ENCODE measurements around the gene GRK7. TPM values are rescaled to one million over a fixed set of nuclear protein-coding genes. Genes with fewer than 3 reads are reported as not detected.
"Not testable (repeated sequence)": the region's sequence is repeated elsewhere in the genome, so short reads cannot be mapped to it uniquely, and the experiment has no call there.

Gene GRK7
- total RNA-seq, 1 donor from 2014 or later = 0.98 TPM

GRCh38 chr3:141784531-141784930 is 21.3 kb downstream of the GRK7 start:
- Histone ChIP-seq H3K9me3 (no peaks in the 10 kb centered on the region), H3K4me1 (no peaks in the 10 kb centered on the region), H3K36me3 (no peaks in the 10 kb centered on the region), H3K4me3 (no peak overlapping the region), H3K27ac (no peak overlapping the region), H3K27me3 (no peaks in the 10 kb centered on the region)
- intact Hi-C loops (cut with DNase I) = no loop called here
- TF ChIP-seq POLR2AphosphoS5 (IDR thresholded peaks at IDR 0.05; ENCODE audit: insufficient read depth in 1 of 2, low read depth in 1 of 2) = no peak
- no peak for TF ChIP-seq CTCF (IDR thresholded peaks at IDR 0.05)
- TF ChIP-seq POLR2A (IDR thresholded peaks at IDR 0.05) = no peak
- no peak for DNase-seq (ENCODE audit: extremely low spot score in 2 of 2)

GRCh38 chr3:141788149-141788548 is 24.9 kb downstream of the GRK7 start:
- H3K36me3 ChIP-seq = no peaks in the 10 kb centered on the region
- TF ChIP-seq CTCF (IDR thresholded peaks at IDR 0.05) (no peak), POLR2A (IDR thresholded peaks at IDR 0.05) (no peak), POLR2AphosphoS5 (IDR thresholded peaks at IDR 0.05; ENCODE audit: insufficient read depth in 1 of 2, low read depth in 1 of 2) (no peak)
- no peak overlapping the region for H3K27ac ChIP-seq
- no peaks in the 10 kb centered on the region for H3K9me3 ChIP-seq
- H3K4me1 ChIP-seq = no peaks in the 10 kb centered on the region
- no peaks in the 10 kb centered on the region for H3K27me3 ChIP-seq
- intact Hi-C loops (cut with DNase I) = no loop called here
- H3K4me3 ChIP-seq = no peak overlapping the region
- DNase-seq (ENCODE audit: extremely low spot score in 2 of 2) = no peak

- not testable (repeated sequence) for H3K27me3 ChIP-seq
Measured at GRCh38 chr3:141788750-141789149, 25.5 kb downstream of the GRK7 start.

GRCh38 chr3:141789281-141789680 is 26.1 kb downstream of the GRK7 start:
- H3K4me1 ChIP-seq = no peaks in the 10 kb centered on the region
- no peak for DNase-seq (ENCODE audit: extremely low spot score in 2 of 2)
- no peaks in the 10 kb centered on the region for H3K9me3 ChIP-seq
- no peak overlapping the region for H3K27ac ChIP-seq
- no peak for TF ChIP-seq POLR2A (IDR thresholded peaks at IDR 0.05)
- TF ChIP-seq POLR2AphosphoS5 (IDR thresholded peaks at IDR 0.05; ENCODE audit: insufficient read depth in 1 of 2, low read depth in 1 of 2) = no peak
- TF ChIP-seq CTCF (IDR thresholded peaks at IDR 0.05) = no peak
- intact Hi-C loops (cut with DNase I) = no loop called here
- H3K27me3 ChIP-seq = no peaks in the 10 kb centered on the region
- H3K4me3 ChIP-seq = no peak overlapping the region
- H3K36me3 ChIP-seq = no peaks in the 10 kb centered on the region

More at GRCh38 chr3:141788750-141789149, 25.5 kb downstream of the GRK7 start:
- H3K4me3 ChIP-seq; H3K9me3 ChIP-seq; H3K27ac ChIP-seq; H3K4me1 ChIP-seq; H3K36me3 ChIP-seq; intact Hi-C loops (cut with DNase I); DNase-seq (ENCODE audit: extremely low spot score in 2 of 2): not testable (repeated sequence)

GRCh38 chr3:141790171-141790570 is 27.0 kb downstream of the GRK7 start:
- H3K4me3 ChIP-seq = no peak overlapping the region
- TF ChIP-seq POLR2A (IDR thresholded peaks at IDR 0.05) = no peak
- no peak for TF ChIP-seq CTCF (IDR thresholded peaks at IDR 0.05)
- TF ChIP-seq POLR2AphosphoS5 (IDR thresholded peaks at IDR 0.05; ENCODE audit: insufficient read depth in 1 of 2, low read depth in 1 of 2) = no peak
- no peaks in the 10 kb centered on the region for H3K27me3 ChIP-seq
- no peak overlapping the region for H3K27ac ChIP-seq
- H3K4me1 ChIP-seq = no peaks in the 10 kb centered on the region
- no peaks in the 10 kb centered on the region for H3K9me3 ChIP-seq
- intact Hi-C loops (cut with DNase I) = no loop called here
- DNase-seq (ENCODE audit: extremely low spot score in 2 of 2) = no peak
- H3K36me3 ChIP-seq = no peaks in the 10 kb centered on the region

- Histone ChIP-seq H3K4me3 (no peak overlapping the region), H3K4me1 (peaks cover 15% of the 10 kb centered on the region), H3K27me3 (no peaks in the 10 kb centered on the region), H3K36me3 (no peaks in the 10 kb centered on the region), H3K9me3 (no peaks in the 10 kb centered on the region), H3K27ac (no peak overlapping the region)
- intact Hi-C loops (cut with DNase I) = no loop called here
- DNase-seq (ENCODE audit: extremely low spot score in 2 of 2) = no peak
- TF ChIP-seq POLR2A (IDR thresholded peaks at IDR 0.05) (no peak), CTCF (IDR thresholded peaks at IDR 0.05) (no peak), POLR2AphosphoS5 (IDR thresholded peaks at IDR 0.05; ENCODE audit: insufficient read depth in 1 of 2, low read depth in 1 of 2) (no peak)
Measured at GRCh38 chr3:141792495-141792894, 29.3 kb downstream of the GRK7 start.

Data from vagina (tissue), 2 donors.